Heart right ventricle (tissue), 16 donors: ENCODE results near the gene ARHGEF19. TPM values are rescaled to one million over a fixed set of nuclear protein-coding genes. Genes with fewer than 3 reads are reported as not detected.

Source experiments
- ATAC-seq, 8 donors: fragments of 200-7000 bp; cut with Tn5 transposase; one replicate each; pipeline ENCODE4 v1.9.1; 2020; ENCODE audit warnings: mild to moderate bottlenecking in 8 of 8, moderate library complexity in 8 of 8, moderate number of reproducible peaks in 1 of 8
- DNase-seq, 2 donors: peaks; one replicate each; pipeline ENCODE4 v3.0.0-alpha.2; 2020
- H3K27ac ChIP-seq, 10 donors: fragments of 200-600 bp; sonication (generic) in 2 of 10; one replicate each; pipeline versions ENCODE4 v1.5.0 to v1.8.0; 2020 to 2022; ENCODE audit warnings: mild to moderate bottlenecking in 3 of 10
- H3K27me3 ChIP-seq, 7 donors: fragments of 200-600 bp; one replicate each; pipeline ENCODE4 v1.8.0; 2021 to 2022; ENCODE audit warnings: mild to moderate bottlenecking in 2 of 7
- H3K36me3 ChIP-seq, 9 donors: fragments of 200-600 bp; sonication (generic) in 1 of 9; one replicate each; pipeline versions ENCODE4 v1.5.0 to v1.8.0; 2020 to 2022; ENCODE audit warnings: mild to moderate bottlenecking in 2 of 9
- H3K4me1 ChIP-seq, 9 donors: fragments of 200-600 bp; sonication (generic) in 1 of 9; one replicate each; pipeline versions ENCODE4 v1.5.0 to v1.8.0; 2020 to 2022; ENCODE audit warnings: mild to moderate bottlenecking in 4 of 9
- H3K4me3 ChIP-seq, 10 donors: fragments of 200-600 bp; sonication (generic) in 2 of 10; one replicate each; pipeline versions ENCODE4 v1.5.0 to v1.8.0; 2020 to 2022; ENCODE audit warnings: mild to moderate bottlenecking in 7 of 10, moderate library complexity in 2 of 10
- H3K9me3 ChIP-seq, 11 donors: fragments of 200-600 bp in 10 of 11; sonication (generic) in 2 of 11; one replicate each; pipeline versions ENCODE4 v1.5.0 to v1.8.0; 2013 to 2022; ENCODE audit warnings: mild to moderate bottlenecking in 2 of 11, control low read depth in 1 of 11, moderate library complexity in 1 of 11
- WGBS, 2 donors: extraction: QIAGEN DNeasy Blood & Tissue Kit; methylation state at CpG; one replicate each; pipeline ENCODE4 v1.1.7; 2013; ENCODE audit warnings: inconsistent platforms in 1 of 2; 5-methylcytosine and 5-hydroxymethylcytosine counted together
- intact Hi-C, 10 donors: fragments of 100-400 bp; cut with DNase I; formaldehyde crosslinking; loops; one replicate each; pipeline versions ENCODE4 v1.11.1 to v1.14.2; 2022
- polyA plus RNA-seq, 2 donors: library from polyadenylated mRNA; stranded (reverse); fragments of 200-250 nt; gene quantifications; one replicate each; pipeline ENCODE4 v1.2.3, GENCODE V29; 2013
- total RNA-seq, 10 donors: library from RNA; stranded (reverse); fragmentation: NEBNext Ultra II Directional in 3 of 10; extraction: Animal tissue kit (Norgen Biotek cat#: 25700) in 3 of 10; gene quantifications; one replicate each; pipeline versions ENCODE4 v1.2.1 to v1.2.4, GENCODE V29; 2021 to 2023
- TF ChIP-seq, protein P1 (sequence below), 9 donors: fragments of 200-600 bp; sonication (generic) in 2 of 9; IDR thresholded peaks; one replicate each; pipeline versions ENCODE4 v1.5.0 to v1.8.0; 2021 to 2022; ENCODE audit warnings: antibody characterized with exemption in 9 of 9, mild to moderate bottlenecking in 5 of 9, moderate library complexity in 1 of 9
- donor health status: Arrhythmogenic right ventricular cardiomyopathy.
- donor health status: ischemic (EF 13 %, LVEDD 7.1; RV severe dilation, severe dysfunction).
- donor health status: healthy with polysubstance abuse.
- donor health status: DM: no; HTN: yes; CAD: no.
- donor health status: DM: no; HTN: no; CAD: no.
- donor health status: ischemic (EF 25% LVEDD 6.9; RV normal size, moderate dysfunction).
- donor health status: ischemic (EF 25% LVEDD 5.7; RV mildly dilated, moderate dysfunction).
- donor health status: healthy.
- donor health status: DM: yes; HTN: yes; CAD: no.
- donor health status: Ischemic cardiomyopathy.
- donor health status: ischemic (EF 35%, LVEDD 5.7; RV mildly dilated, moderate dysfunction).
- donor health status: nonischemic (EF 11% LVEDD 7.7; RV severe dilation, severe dysfunction).
- donor health status: DM: yes; HTN: yes; CAD: no.
- donor health status: PGD.
- donor health status: ischemic (EF 29% LVEDD 5.4; RV normal size, mild dysfunction).
- donor health status: nonischemic (EF 23%, LVEDD 6.1; RV moderate dilation, normal function).

Gene ARHGEF19
- total and polyA plus RNA-seq, 12 donors, result 0.49 to 5.4 (median 1.6) TPM

DNA sequence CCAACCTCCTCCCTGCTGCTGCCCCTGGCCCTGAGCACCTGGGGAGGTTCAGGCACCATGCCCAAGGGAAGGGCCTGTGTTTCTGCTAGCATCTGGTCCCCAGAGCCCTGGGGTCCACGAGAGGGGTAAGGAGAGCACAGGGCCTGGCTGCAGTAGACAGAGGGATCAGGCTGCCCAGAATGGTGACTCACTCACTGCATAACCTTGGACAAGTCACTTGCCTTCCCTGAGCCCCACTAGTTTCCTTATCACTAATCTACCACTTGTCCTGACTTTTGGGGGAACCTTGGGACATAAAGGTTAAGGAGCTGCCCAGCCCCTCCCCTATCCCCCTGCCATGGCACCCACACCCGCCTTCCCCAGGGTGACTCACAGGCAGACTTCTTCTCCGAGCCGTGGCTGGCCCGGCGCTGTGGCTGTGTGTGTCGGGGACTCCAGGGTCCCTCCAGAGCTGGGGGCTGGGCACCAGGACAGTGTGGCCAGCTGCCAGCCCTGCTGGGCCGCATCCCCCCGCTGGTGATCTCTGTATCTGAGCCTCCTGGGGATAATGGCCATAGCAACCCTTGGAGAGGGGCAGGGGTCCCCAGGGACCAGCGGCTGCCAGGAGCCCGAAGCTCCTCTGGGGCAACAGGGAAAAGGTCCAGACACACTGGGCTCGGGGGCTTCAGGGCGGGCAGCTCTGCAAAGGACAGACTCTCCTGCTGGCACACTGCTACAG, 4.0 kb downstream of the ARHGEF19 start:
- no peak for ATAC-seq
- intact Hi-C loops, result loop anchor here in 8 of 10 donors (5.0 to 10.0 kb wide), 4 partner anchors 34 to 156 kb away; partner anchors contain the start of genes SZRD1 (in 5 of the 8) and FBXO42 (in 2 of the 8)

DNA sequence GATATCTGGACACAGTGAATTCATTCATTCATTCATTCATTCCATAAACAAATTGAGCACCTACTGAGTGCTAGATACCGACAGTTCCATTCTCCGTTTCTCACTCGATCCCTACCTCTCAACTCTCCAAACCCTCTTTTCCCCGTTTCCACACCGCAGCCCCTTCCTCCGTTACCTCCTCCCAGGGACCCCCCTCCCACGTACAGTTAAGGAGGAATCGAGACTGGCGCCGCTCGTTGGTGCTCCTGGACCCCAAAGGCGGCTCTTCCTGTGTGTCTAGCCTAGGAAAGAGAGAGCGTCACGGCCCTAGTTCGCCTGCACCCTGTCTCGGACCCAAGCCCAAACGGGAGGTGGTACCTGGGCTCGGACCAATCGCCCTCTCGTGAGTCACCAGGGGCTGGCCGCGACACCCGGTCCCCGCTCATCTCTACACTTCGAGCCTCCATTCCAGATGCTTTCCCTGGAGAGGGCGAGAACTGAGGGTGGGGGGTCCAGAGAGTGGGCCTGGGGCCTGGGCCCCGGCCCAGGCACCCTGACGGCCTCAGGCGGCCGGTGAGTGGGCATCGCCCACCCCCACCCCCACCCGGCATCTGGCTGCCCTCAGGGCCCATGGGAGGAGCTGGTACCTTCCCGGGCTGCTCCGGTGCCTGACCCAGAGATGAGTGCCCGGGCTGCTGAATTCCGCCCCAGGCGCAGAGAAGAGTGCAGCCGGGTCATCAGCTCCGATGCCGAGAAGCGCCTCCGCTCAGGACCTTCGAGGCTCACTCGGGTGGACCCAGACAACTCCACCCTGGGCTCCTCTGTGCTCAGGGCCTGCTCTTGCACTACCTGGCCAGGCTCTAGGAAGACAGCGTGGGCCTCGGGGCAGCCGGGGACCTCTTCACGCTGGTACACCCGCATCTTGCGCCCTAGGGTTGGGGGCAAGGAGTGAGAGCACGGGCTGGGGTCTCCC, 4.9 kb downstream of the ARHGEF19 start:
- TF ChIP-seq, protein P1, sequence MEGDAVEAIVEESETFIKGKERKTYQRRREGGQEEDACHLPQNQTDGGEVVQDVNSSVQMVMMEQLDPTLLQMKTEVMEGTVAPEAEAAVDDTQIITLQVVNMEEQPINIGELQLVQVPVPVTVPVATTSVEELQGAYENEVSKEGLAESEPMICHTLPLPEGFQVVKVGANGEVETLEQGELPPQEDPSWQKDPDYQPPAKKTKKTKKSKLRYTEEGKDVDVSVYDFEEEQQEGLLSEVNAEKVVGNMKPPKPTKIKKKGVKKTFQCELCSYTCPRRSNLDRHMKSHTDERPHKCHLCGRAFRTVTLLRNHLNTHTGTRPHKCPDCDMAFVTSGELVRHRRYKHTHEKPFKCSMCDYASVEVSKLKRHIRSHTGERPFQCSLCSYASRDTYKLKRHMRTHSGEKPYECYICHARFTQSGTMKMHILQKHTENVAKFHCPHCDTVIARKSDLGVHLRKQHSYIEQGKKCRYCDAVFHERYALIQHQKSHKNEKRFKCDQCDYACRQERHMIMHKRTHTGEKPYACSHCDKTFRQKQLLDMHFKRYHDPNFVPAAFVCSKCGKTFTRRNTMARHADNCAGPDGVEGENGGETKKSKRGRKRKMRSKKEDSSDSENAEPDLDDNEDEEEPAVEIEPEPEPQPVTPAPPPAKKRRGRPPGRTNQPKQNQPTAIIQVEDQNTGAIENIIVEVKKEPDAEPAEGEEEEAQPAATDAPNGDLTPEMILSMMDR (IDR thresholded peaks at IDR 0.05), result no peak
- ATAC-seq, result no peak

More for the DNA sequence above, 4.0 kb downstream of the ARHGEF19 start:
- no peaks in the 10 kb centered on the region for H3K27me3 ChIP-seq
- TF ChIP-seq, protein P1 (IDR thresholded peaks at IDR 0.05), result no peak
- WGBS, 2 donors, result 82 to 89% methylated on average over 13 of the region's 13 CpGs
- H3K4me3 ChIP-seq, result no peak overlapping the region
- H3K36me3 ChIP-seq, result no peaks in the 10 kb centered on the region
- no peak for DNase-seq
- peaks cover 0 to 25% (median 17%) of the 10 kb centered on the region in 9 donors for H3K4me1 ChIP-seq
- H3K9me3 ChIP-seq, result no peaks in the 10 kb centered on the region
- H3K27ac ChIP-seq, result no peak overlapping the region

DNA sequence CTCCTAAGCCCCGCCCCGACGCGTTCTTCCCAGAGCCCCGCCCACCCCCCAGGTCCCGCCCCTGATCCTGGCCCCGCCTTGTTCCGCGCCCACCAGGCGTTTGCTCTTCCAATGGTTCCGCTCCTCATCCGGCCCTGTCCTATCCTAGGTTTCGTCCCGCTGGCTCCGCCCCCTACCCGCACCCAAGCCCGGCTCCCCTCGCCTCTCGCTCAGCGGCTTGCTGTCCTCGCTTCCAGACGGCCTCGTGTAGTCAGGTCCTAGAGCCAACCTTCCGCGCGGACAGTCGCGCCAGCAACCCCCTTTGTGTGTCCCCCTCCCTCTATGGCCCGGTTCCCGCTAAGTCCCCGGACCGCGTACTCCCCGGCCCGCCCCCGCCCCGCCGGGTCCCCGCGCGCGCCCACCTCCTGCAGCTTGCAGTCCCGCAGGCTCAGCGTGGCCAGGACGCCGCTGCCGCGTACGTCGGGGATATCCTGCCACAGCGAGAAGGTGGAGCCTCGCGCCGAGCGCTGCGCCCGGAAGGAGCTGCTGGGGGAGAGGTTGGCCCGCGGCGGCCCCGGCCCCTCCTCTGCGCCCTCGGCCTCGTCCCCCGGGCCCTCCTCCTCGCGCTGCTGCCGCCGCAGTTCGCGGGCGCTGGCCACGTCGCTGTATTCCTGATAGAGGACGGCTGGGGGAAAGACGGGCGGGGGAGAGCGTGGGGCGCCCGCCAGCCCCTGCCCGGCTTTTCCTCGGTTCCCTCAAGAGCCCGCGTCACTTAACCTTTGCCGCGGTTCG, 5.7 kb downstream of the ARHGEF19 start:
- H3K27me3 ChIP-seq, result no peaks in the 10 kb centered on the region
- TF ChIP-seq, protein P1 (IDR thresholded peaks at IDR 0.05), result no peak
- intact Hi-C loops, result loop anchor here in 8 of 10 donors (2.0 to 10.0 kb wide), 5 partner anchors 36 to 160 kb away; partner anchors contain the start of genes SZRD1 (in 6 of the 8) and FBXO42 (in 2 of the 8)
- peak; percentile 97 for DNase-seq
- WGBS, 2 donors, result 1% methylated on average over 78 to 87 of the region's 87 CpGs
- peak; percentile 93 to 97 (median 96) for ATAC-seq
- no peaks in the 10 kb centered on the region for H3K9me3 ChIP-seq
- H3K36me3 ChIP-seq, result peaks cover 0 to 9% (median 0%) of the 10 kb centered on the region in 9 donors
- H3K4me3 ChIP-seq, result peak overlapping the region; percentile 9 to 64 (median 58)
- peaks cover 0 to 25% (median 17%) of the 10 kb centered on the region in 9 donors for H3K4me1 ChIP-seq
- H3K27ac ChIP-seq, result peak overlapping the region; percentile 73 to 96 (median 90)

More for the DNA sequence above, 4.9 kb downstream of the ARHGEF19 start:
- WGBS, 2 donors, result 55 to 56% methylated on average over 51 of the region's 51 CpGs
- Histone ChIP-seq H3K9me3 (no peaks in the 10 kb centered on the region), H3K36me3 (peaks cover 0 to under 1% (median 0%) of the 10 kb centered on the region in 9 donors), H3K27ac (peak overlapping the region; percentile 73 to 96 (median 90)), H3K4me3 (peak overlapping the region; percentile 9 to 64 (median 58)), H3K4me1 (peaks cover 0 to 25% (median 17%) of the 10 kb centered on the region in 9 donors), H3K27me3 (no peaks in the 10 kb centered on the region)
- intact Hi-C loops, result loop anchor here in 8 of 10 donors (2.0 to 10.0 kb wide), 5 partner anchors 35 to 159 kb away; partner anchors contain the start of genes SZRD1 (in 6 of the 8) and FBXO42 (in 2 of the 8)
- DNase-seq, result no peak
